SU-DHL-6 (cell line): ENCODE measurements around the gene CELF3.

Experiments used
- H2AFZ ChIP-seq: fragments of 200-600 bp; sonication (generic); 2 replicates; pipeline ENCODE4 v1.6.1; 2014; ENCODE audit warnings: low read depth, mild to moderate bottlenecking, moderate library complexity, mixed read lengths, antibody characterized with exemption, low read length; ENCODE audit not compliant: severe bottlenecking
- H3F3A ChIP-seq: fragments of 200-600 bp; shearing (Covaris generic); 2 replicates; pipeline ENCODE4 v1.6.0; 2016; ENCODE audit warnings: antibody characterized with exemption, mild to moderate bottlenecking; ENCODE audit not compliant: insufficient read depth
- H3K27ac ChIP-seq: fragments of 200-600 bp; sonication (generic); 2 replicates; pipeline ENCODE4 v1.5.1; 2016; ENCODE audit warnings: low read depth, mild to moderate bottlenecking, low read length, moderate library complexity, mixed read lengths
- H3K27me3 ChIP-seq: fragments of 200-600 bp; sonication (generic), shearing (Covaris generic); 2 replicates; pipeline ENCODE4 v1.6.0; 2014; ENCODE audit warnings: mild to moderate bottlenecking, low read length
- H3K36me3 ChIP-seq: fragments of 200-600 bp; sonication (generic); 2 replicates; pipeline ENCODE4 v1.6.1; 2014; ENCODE audit warnings: mild to moderate bottlenecking, low read length, mixed read lengths
- H3K4me2 ChIP-seq: fragments of 300-600, 200-600 bp; shearing (Covaris generic), sonication (generic); 2 replicates; pipeline ENCODE4 v1.6.0; 2014; ENCODE audit warnings: low read length, low read depth, mild to moderate bottlenecking; ENCODE audit not compliant: poor library complexity, severe bottlenecking
- H3K4me3 ChIP-seq: fragments of 200-600 bp; sonication (generic); 2 replicates; pipeline ENCODE4 v1.5.1; 2014; ENCODE audit warnings: antibody characterized with exemption, low read length, mild to moderate bottlenecking, mixed read lengths; ENCODE audit not compliant: insufficient read depth, poor library complexity, severe bottlenecking
- H3K79me2 ChIP-seq: fragments of 200-600 bp; sonication (generic); 2 replicates; pipeline ENCODE4 v1.6.1; 2014; ENCODE audit warnings: mild to moderate bottlenecking, low read length, moderate library complexity; ENCODE audit not compliant: insufficient read depth
- H3K9ac ChIP-seq: fragments of 200-600 bp; sonication (generic); 2 replicates; pipeline ENCODE4 v1.7.0; 2014; ENCODE audit warnings: mild to moderate bottlenecking, low read length
- H3K9me2 ChIP-seq: fragments of 200-600 bp; sonication (generic); replicated peaks from 2 replicates; pipeline ENCODE4 v1.6.1; 2014; ENCODE audit warnings: low read length; ENCODE audit not compliant: insufficient read depth
- H3K9me3 ChIP-seq: fragments of 200-600 bp; sonication (generic); 2 replicates; pipeline ENCODE4 v1.6.1; 2014; ENCODE audit warnings: low read length, mixed read lengths; ENCODE audit not compliant: insufficient read depth
- H4K20me1 ChIP-seq: fragments of 200-600 bp; sonication (generic); 2 replicates; pipeline ENCODE4 v1.6.1; 2014; ENCODE audit warnings: low read depth, mild to moderate bottlenecking, antibody characterized with exemption, low read length, moderate library complexity, mixed read lengths
- CTCF ChIP-seq: fragments of 200-600 bp; sonication (generic); IDR thresholded peaks from one replicate; pipeline ENCODE4 v1.5.1; 2017; ENCODE audit warnings: antibody characterized with exemption, mild to moderate bottlenecking, low read length, moderate library complexity; ENCODE audit not compliant: insufficient read depth, poor library complexity, severe bottlenecking
- EZH2phosphoT487 ChIP-seq: fragments of 200-600 bp; sonication (generic), shearing (Covaris generic); conservative IDR thresholded peaks from 2 replicates; pipeline ENCODE4 v1.6.1; 2018; ENCODE audit warnings: mild to moderate bottlenecking, antibody characterized with exemption, low read length, moderate library complexity, mixed read lengths

CELF3 gene

DNA sequence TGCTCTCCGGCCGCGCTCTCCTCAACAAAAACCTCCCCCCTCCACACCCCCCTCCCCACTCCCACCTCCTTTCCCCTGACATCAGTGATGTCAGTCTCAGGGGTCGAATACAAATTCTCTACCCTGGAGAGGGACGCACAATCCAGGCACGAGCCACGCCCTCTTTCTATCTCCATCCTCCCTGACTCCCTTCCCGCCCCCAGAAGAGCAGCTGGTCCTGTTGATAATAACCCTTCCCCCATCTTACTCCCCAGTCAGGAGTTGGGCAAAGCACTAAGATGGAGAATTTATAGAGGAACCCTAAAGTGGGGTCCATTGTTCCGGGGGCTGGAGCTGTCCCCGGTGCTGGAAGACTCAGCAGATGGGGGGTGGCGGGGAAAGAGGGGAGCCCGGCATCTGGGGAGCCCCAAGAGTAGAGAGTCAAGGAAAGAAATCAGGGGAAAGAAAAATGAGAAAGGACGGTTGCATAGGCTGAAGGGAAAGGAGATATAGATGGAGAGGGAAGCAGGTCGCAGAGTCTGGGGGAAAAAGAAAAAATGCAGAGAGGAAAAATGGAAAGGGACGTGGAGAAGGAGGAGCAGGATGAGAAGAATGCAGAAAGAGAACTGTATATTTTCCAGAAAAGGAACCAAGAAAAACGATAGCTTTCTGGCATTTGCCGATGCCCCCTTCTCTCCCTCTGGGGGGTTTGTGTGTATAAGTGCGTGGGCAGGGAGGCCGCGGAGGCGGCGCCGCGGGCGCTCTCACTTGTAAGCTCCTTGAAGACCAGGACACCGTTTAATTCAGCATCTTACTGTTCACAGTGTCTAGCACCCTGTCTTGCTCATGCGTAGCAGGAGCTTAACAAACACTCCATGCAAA, at the start of gene CELF3:
CELF3 (minus strand) TSS at position 33 of the 861 bp plus-strand sequence. CDS start 783 bp downstream, outside the sequence.
- Histone ChIP-seq H3K27ac (no peak within 1 kb of the TSS), H3K27me3 (no peaks in the 10 kb centered on the region)

DNA sequence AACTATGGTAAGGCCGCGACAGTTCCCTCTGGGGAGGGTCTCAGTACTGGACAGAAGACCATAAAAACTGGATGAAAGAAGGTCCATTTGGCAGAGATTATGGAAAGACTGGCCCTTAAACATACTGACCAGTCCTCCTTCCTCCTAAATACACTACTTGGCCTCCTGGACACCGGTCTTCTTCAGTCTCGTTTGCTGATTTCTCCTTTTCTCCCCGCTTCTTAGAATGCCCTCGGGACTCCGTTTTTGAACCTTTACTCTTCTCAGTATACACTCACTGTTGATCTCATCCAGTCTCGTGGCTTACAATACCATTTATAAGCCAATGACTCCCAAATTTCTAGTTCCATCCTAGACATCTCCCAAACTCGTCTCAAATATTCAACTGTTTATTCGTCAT, 47.4 kb upstream of the CELF3 start:
- TF ChIP-seq EZH2phosphoT487: no peak
- TF ChIP-seq CTCF: no peak
- no peaks in the 10 kb centered on the region for H3K9me2 ChIP-seq
- peak overlapping the region; percentile 57 for H3K27ac ChIP-seq
- peak overlapping the region; percentile 83 for H3K9ac ChIP-seq
- H3F3A ChIP-seq: peaks cover 3% of the 10 kb centered on the region; the same call in 1 of the 2 replicates
- H2AFZ ChIP-seq: peak overlapping the region; percentile 97
- no peaks in the 10 kb centered on the region for H3K9me3 ChIP-seq
- peaks cover 6% of the 10 kb centered on the region for H3K36me3 ChIP-seq
- no peaks in the 10 kb centered on the region for H3K27me3 ChIP-seq
- no peaks in the 10 kb centered on the region for H4K20me1 ChIP-seq
- H3K4me2 ChIP-seq: peak overlapping the region; percentile 94
- peak overlapping the region; percentile 99 for H3K4me3 ChIP-seq
- no peaks in the 10 kb centered on the region for H3K79me2 ChIP-seq

More for the DNA sequence above, at the start of gene CELF3:
- Histone ChIP-seq H2AFZ (no peak within 1 kb of the TSS), H3K4me3 (no peak within 1 kb of the TSS), H3F3A (no peaks in the 10 kb centered on the region), H3K9me2 (no peaks in the 10 kb centered on the region), H3K36me3 (no peaks in the 10 kb centered on the region), H3K79me2 (no peaks in the 10 kb centered on the region), H3K9me3 (no peaks in the 10 kb centered on the region), H3K9ac (no peak within 1 kb of the TSS), H4K20me1 (no peaks in the 10 kb centered on the region), H3K4me2 (no peak within 1 kb of the TSS)
- TF ChIP-seq EZH2phosphoT487 (no peak), CTCF (no peak)

- Histone ChIP-seq H3K36me3 (peaks cover 6% of the 10 kb centered on the region), H3K4me3 (peak within 1 kb of the TSS; percentile 99), H3K27me3 (no peaks in the 10 kb centered on the region), H3K9me2 (no peaks in the 10 kb centered on the region), H3F3A (peaks cover 3% of the 10 kb centered on the region; the same call in 1 of the 2 replicates), H4K20me1 (no peaks in the 10 kb centered on the region), H3K9ac (peak within 1 kb of the TSS; percentile 83), H3K9me3 (no peaks in the 10 kb centered on the region), H3K79me2 (no peaks in the 10 kb centered on the region), H3K27ac (peak within 1 kb of the TSS; percentile 57), H2AFZ (peak within 1 kb of the TSS; percentile 97), H3K4me2 (peak within 1 kb of the TSS; percentile 94)
- TF ChIP-seq CTCF (no peak), EZH2phosphoT487 (no peak)
Observed at GRCh38 chr1:151762941-151763921, 46.6 kb upstream of the CELF3 start, which contains the start of gene MRPL9. Gene MRPL9, minus strand, starts transcription at chr1:151763496. Its CDS starts 17 bp downstream, at chr1:151763479.
